Measurements from ENCODE around the gene ZIC2. TPM values are rescaled to one million over a fixed set of nuclear protein-coding genes. Genes with fewer than 3 reads are reported as not detected.

The ZIC2 gene
- total and polyA plus RNA-seq, 8 donors = not detected

GRCh38 chr13:99974939-99975561 is 6.5 kb upstream of the ZIC2 start:
- Histone ChIP-seq H3K36me3 (no peaks in the 10 kb centered on the region), H3K27me3 (peaks cover 66 to 100% (median 98%) of the 10 kb centered on the region in 3 donors), H3K9me3 (peaks cover 0 to 40% (median 12%) of the 10 kb centered on the region in 4 donors), H3K27ac (no peak overlapping the region), H3K4me1 (peaks cover 26 to 44% (median 32%) of the 10 kb centered on the region in 4 donors), H3K4me3 (no peak overlapping the region)
- 9 to 17% (median 14%) methylated on average over 20 to 34 of the region's 34 CpGs for WGBS, 5 donors
- no peak for TF ChIP-seq EP300 (IDR thresholded peaks at IDR 0.05)
- no peak for TF ChIP-seq CTCF (IDR thresholded peaks at IDR 0.05)
- no peak for TF ChIP-seq POLR2A (IDR thresholded peaks at IDR 0.05)
- TF ChIP-seq POLR2AphosphoS5 (IDR thresholded peaks at IDR 0.05) = no peak
- intact Hi-C loops (cut with DNase I; ENCODE audit: low total_unique reads) = no loop called here
- DNase-seq = peak in 1 of 2 donors; percentile 11

- Histone ChIP-seq H3K36me3 (no peaks in the 10 kb centered on the region), H3K27ac (no peak overlapping the region), H3K4me3 (no peak overlapping the region), H3K27me3 (peaks cover 70 to 100% (median 100%) of the 10 kb centered on the region in 3 donors), H3K9me3 (peaks cover 0 to 40% (median 12%) of the 10 kb centered on the region in 4 donors), H3K4me1 (peaks cover 30 to 46% (median 37%) of the 10 kb centered on the region in 4 donors)
- peak in 1 of 2 donors; percentile 10 for DNase-seq
- intact Hi-C loops (cut with DNase I; ENCODE audit: low total_unique reads) = no loop called here
- TF ChIP-seq EP300 (IDR thresholded peaks at IDR 0.05) = no peak
- TF ChIP-seq CTCF (IDR thresholded peaks at IDR 0.05) = no peak
- no peak for TF ChIP-seq POLR2A (IDR thresholded peaks at IDR 0.05)
- no peak for TF ChIP-seq POLR2AphosphoS5 (IDR thresholded peaks at IDR 0.05)
- WGBS, 5 donors = 17 to 28% (median 19%) methylated on average over 14 to 19 of the region's 19 CpGs
Measured at GRCh38 chr13:99975626-99976025, 6.0 kb upstream of the ZIC2 start.

GRCh38 chr13:99976575-99976974 is 5.0 kb upstream of the ZIC2 start:
- no peak for DNase-seq
- intact Hi-C loops (cut with DNase I; ENCODE audit: low total_unique reads) = no loop called here
- no peak for TF ChIP-seq CTCF (IDR thresholded peaks at IDR 0.05)
- TF ChIP-seq EP300 (IDR thresholded peaks at IDR 0.05) = no peak
- TF ChIP-seq POLR2AphosphoS5 (IDR thresholded peaks at IDR 0.05) = no peak
- no peak for TF ChIP-seq POLR2A (IDR thresholded peaks at IDR 0.05)
- H3K36me3 ChIP-seq = no peaks in the 10 kb centered on the region
- H3K27me3 ChIP-seq = peaks cover 68 to 100% (median 100%) of the 10 kb centered on the region in 3 donors
- H3K9me3 ChIP-seq = peaks cover 0 to 40% (median 12%) of the 10 kb centered on the region in 4 donors
- WGBS, 5 donors = 58 to 64% (median 61%) methylated on average over 5 of the region's 5 CpGs
- H3K4me3 ChIP-seq = no peak overlapping the region
- no peak overlapping the region for H3K27ac ChIP-seq
- H3K4me1 ChIP-seq = peaks cover 30 to 46% (median 37%) of the 10 kb centered on the region in 4 donors

GRCh38 chr13:99977334-99977911 is 4.2 kb upstream of the ZIC2 start:
- H3K4me1 ChIP-seq = peaks cover 35 to 47% (median 41%) of the 10 kb centered on the region in 4 donors
- TF ChIP-seq EP300 (IDR thresholded peaks at IDR 0.05) (no peak), POLR2A (IDR thresholded peaks at IDR 0.05) (no peak), POLR2AphosphoS5 (IDR thresholded peaks at IDR 0.05) (no peak)
- no peak for DNase-seq
- H3K27me3 ChIP-seq = peaks cover 67 to 100% (median 100%) of the 10 kb centered on the region in 3 donors
- no peak overlapping the region for H3K27ac ChIP-seq
- H3K9me3 ChIP-seq = peaks cover 0 to 34% (median 10%) of the 10 kb centered on the region in 4 donors
- no peaks in the 10 kb centered on the region for H3K36me3 ChIP-seq
- no peak overlapping the region for H3K4me3 ChIP-seq
- 31 to 40% (median 32%) methylated on average over 7 of the region's 7 CpGs for WGBS, 5 donors
- intact Hi-C loops (cut with DNase I; ENCODE audit: low total_unique reads) = no loop called here

All from stomach (tissue), 9 donors.